Vagina (tissue), 2 donors: ENCODE results near the gene MT1A. TPM values are rescaled to one million over a fixed set of nuclear protein-coding genes. Genes with fewer than 3 reads are reported as not detected.

ENCODE experiments used
- DNase-seq, 2 donors: peaks; one replicate each; pipeline ENCODE4 v3.0.0-alpha.2; 2017; ENCODE audit errors: extremely low spot score in 2 of 2
- H3K27ac ChIP-seq: fragments of 200-600 bp; sonication (generic); one replicate; pipeline ENCODE4 v1.5.1; 2019
- H3K27me3 ChIP-seq: fragments of 200-600 bp; sonication (generic); one replicate; pipeline ENCODE4 v1.5.1; 2019
- H3K36me3 ChIP-seq, 2 donors: fragments of 200-600 bp; sonication (generic); one replicate each; pipeline ENCODE4 v1.5.1; 2017 to 2019
- H3K4me1 ChIP-seq: fragments of 200-600 bp; sonication (generic); one replicate; pipeline ENCODE4 v1.5.1; 2019
- H3K4me3 ChIP-seq, 2 donors: fragments of 200-600 bp; sonication (generic); 1 replicate in 1 of 2; 2 replicates in 1 of 2; pipeline ENCODE4 v1.5.1; 2016 to 2019
- H3K9me3 ChIP-seq: fragments of 200-600 bp; sonication (generic); one replicate; pipeline ENCODE4 v1.5.1; 2019
- POLR2A ChIP-seq, 2 donors: fragments of 450-650 bp; IDR thresholded peaks; one replicate each; pipeline ENCODE4 v1.6.1; 2017; ENCODE audit warnings: antibody characterized with exemption in 2 of 2, mild to moderate bottlenecking in 2 of 2, moderate library complexity in 2 of 2
- POLR2AphosphoS5 ChIP-seq, 2 donors: sonication (generic); formaldehyde crosslinking; IDR thresholded peaks; one replicate each; pipeline ENCODE4 v1.9.0; 2017; ENCODE audit warnings: antibody characterized with exemption in 2 of 2, mild to moderate bottlenecking in 2 of 2, low read depth in 1 of 2; ENCODE audit not compliant: insufficient read depth in 1 of 2
- intact Hi-C: fragments of 100-400 bp; cut with DNase I; formaldehyde crosslinking; loops from one replicate; pipeline ENCODE4 v1.15.1; 2023
- total RNA-seq: library from RNA; depleted of rRNA; stranded (reverse); fragments of >200 nt; gene quantifications from one replicate; pipeline ENCODE4 v1.2.3, GENCODE V29; 2016
- TF ChIP-seq, protein P1 (sequence below), 3 experiments: fragments of 450-650 bp in 2 of 3; fragments of 200-600 bp in 1 of 3; sonication (generic) in 1 of 3; IDR thresholded peaks; one replicate each; pipeline ENCODE4 v1.5.1; 2017 to 2019; ENCODE audit warnings: antibody characterized with exemption in 3 of 3, mild to moderate bottlenecking in 2 of 3, moderate library complexity in 2 of 3

Gene MT1A
- total RNA-seq, 1 donor from 2014 or later = 110 TPM

GRCh38 chr16:56625943-56626654 is 12.4 kb upstream of the MT1A start:
- DNase-seq = no peak
- Histone ChIP-seq H3K4me1 (peaks cover 17% of the 10 kb centered on the region), H3K27ac (peak overlapping the region; percentile 81), H3K27me3 (no peaks in the 10 kb centered on the region), H3K36me3 (no peaks in the 10 kb centered on the region), H3K9me3 (no peaks in the 10 kb centered on the region), H3K4me3 (peak overlapping the region; percentile 49 to 59)
- intact Hi-C loops = loop anchor here (2.0 to 5.0 kb wide), 2 partner anchors 15 to 56 kb away; partner anchors contain the start of gene MT1X
- TF ChIP-seq, protein P1, sequence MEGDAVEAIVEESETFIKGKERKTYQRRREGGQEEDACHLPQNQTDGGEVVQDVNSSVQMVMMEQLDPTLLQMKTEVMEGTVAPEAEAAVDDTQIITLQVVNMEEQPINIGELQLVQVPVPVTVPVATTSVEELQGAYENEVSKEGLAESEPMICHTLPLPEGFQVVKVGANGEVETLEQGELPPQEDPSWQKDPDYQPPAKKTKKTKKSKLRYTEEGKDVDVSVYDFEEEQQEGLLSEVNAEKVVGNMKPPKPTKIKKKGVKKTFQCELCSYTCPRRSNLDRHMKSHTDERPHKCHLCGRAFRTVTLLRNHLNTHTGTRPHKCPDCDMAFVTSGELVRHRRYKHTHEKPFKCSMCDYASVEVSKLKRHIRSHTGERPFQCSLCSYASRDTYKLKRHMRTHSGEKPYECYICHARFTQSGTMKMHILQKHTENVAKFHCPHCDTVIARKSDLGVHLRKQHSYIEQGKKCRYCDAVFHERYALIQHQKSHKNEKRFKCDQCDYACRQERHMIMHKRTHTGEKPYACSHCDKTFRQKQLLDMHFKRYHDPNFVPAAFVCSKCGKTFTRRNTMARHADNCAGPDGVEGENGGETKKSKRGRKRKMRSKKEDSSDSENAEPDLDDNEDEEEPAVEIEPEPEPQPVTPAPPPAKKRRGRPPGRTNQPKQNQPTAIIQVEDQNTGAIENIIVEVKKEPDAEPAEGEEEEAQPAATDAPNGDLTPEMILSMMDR (IDR thresholded peaks at IDR 0.05) = no peak
- no peak for TF ChIP-seq POLR2A (IDR thresholded peaks at IDR 0.05)
- peak; percentile 7 to 63 for TF ChIP-seq POLR2AphosphoS5 (IDR thresholded peaks at IDR 0.05; ENCODE audit: insufficient read depth in 1 of 2, low read depth in 1 of 2)

- no peaks in the 10 kb centered on the region for H3K36me3 ChIP-seq
- TF ChIP-seq POLR2AphosphoS5 (IDR thresholded peaks at IDR 0.05; ENCODE audit: insufficient read depth in 1 of 2, low read depth in 1 of 2) = no peak
- TF ChIP-seq, protein P1 (IDR thresholded peaks at IDR 0.05) = no peak
- TF ChIP-seq POLR2A (IDR thresholded peaks at IDR 0.05) = no peak
- H3K4me1 ChIP-seq = peaks cover 17% of the 10 kb centered on the region
- H3K27me3 ChIP-seq = no peaks in the 10 kb centered on the region
- peak overlapping the region; percentile 49 to 59 for H3K4me3 ChIP-seq
- intact Hi-C loops = loop anchor here (5.0 kb wide), 1 partner anchor 56 kb away; the partner anchor contains the start of gene MT1X
- peak overlapping the region; percentile 81 for H3K27ac ChIP-seq
- DNase-seq = no peak
- H3K9me3 ChIP-seq = no peaks in the 10 kb centered on the region
These were observed 11.8 kb upstream of the MT1A start for GRCh38 chr16:56626685-56627084.

DNA sequence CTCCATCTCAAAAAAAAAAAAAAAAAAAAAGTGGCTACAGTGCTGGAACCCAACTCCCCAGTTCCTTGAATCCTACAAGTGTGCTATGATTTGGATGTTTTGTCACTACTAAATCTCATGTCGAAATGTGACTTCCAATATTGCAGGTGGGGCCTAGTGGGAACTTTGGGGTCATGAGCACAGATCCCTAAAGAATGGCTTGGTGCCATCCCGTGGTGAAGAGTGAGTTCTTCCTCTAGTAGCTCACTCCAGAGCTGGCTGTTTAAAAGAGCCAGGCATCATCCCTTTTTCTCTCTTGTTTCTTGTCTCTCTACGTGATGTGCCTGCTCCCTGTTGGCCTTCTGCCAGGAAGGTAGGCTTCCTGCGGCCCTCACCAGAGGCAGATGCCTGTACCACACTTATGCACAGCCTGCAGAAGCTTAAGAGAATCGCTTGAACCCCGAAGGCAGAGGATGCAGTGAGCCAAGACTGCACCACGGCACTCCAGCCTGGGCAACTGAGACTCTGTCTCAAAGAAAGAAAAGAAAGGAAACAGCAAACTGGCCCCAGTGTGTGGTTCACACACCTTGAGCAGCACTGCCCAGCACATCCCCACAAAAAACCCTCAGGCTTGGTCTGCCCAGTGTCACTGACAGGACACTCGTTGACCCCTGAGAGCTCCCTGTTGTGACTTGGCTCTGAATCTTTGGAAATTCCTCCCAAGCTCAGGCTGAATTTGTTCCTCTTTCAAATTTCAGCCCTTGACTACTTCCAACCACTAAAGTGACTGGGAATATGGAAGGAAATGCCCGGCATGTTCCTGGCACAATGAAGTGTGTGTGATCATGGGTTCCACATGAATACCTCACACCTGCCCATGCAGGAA is 9.7 kb upstream of the MT1A start:
- intact Hi-C loops = loop anchor here (5.0 kb wide), 1 partner anchor 54 kb away; the partner anchor contains the start of gene MT1X
- peak overlapping the region; percentile 45 for H3K27ac ChIP-seq

DNA sequence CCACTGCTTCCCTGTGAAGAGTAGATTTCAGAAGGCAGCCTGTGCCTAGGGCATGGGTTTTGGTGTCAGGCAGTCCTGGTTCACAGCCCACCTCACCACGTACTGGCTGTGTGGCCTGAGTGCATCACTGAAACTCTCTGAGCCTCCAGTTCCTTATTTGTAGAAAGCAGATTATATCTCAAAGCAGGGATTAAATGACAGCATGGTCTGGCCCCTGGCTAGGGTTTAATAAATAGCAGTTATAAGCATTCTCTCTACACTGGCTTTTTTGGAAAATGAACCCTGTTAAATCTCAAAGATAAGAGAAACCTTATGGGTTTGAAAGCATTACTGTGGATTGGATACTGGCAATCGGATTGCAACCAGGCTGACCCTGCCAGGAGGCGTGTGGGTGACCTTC is 8.9 kb upstream of the MT1A start:
- no peaks in the 10 kb centered on the region for H3K36me3 ChIP-seq
- H3K27ac ChIP-seq = no peak overlapping the region
- intact Hi-C loops = loop anchor here (5.0 kb wide), 1 partner anchor 53 kb away; the partner anchor contains the start of gene MT1X

More for the DNA sequence above, 9.7 kb upstream of the MT1A start:
- DNase-seq = no peak
- Histone ChIP-seq H3K36me3 (no peaks in the 10 kb centered on the region), H3K9me3 (no peaks in the 10 kb centered on the region), H3K27me3 (no peaks in the 10 kb centered on the region), H3K4me1 (peaks cover 30% of the 10 kb centered on the region), H3K4me3 (no peak overlapping the region)
- TF ChIP-seq POLR2A (IDR thresholded peaks at IDR 0.05) (no peak), POLR2AphosphoS5 (IDR thresholded peaks at IDR 0.05; ENCODE audit: insufficient read depth in 1 of 2, low read depth in 1 of 2) (no peak)
- TF ChIP-seq, protein P1 (IDR thresholded peaks at IDR 0.05) = no peak

More for the DNA sequence above, 8.9 kb upstream of the MT1A start:
- H3K4me1 ChIP-seq = peaks cover 30% of the 10 kb centered on the region
- no peak for DNase-seq
- H3K9me3 ChIP-seq = no peaks in the 10 kb centered on the region
- no peak overlapping the region for H3K4me3 ChIP-seq
- TF ChIP-seq POLR2A (IDR thresholded peaks at IDR 0.05) = no peak
- TF ChIP-seq, protein P1 (IDR thresholded peaks at IDR 0.05) = no peak
- no peak for TF ChIP-seq POLR2AphosphoS5 (IDR thresholded peaks at IDR 0.05; ENCODE audit: insufficient read depth in 1 of 2, low read depth in 1 of 2)
- H3K27me3 ChIP-seq = no peaks in the 10 kb centered on the region
